Subcutaneous adipose tissue (tissue), 4 donors: ENCODE data around the gene TSPAN3. TPM values are rescaled to one million over a fixed set of nuclear protein-coding genes. Genes with fewer than 3 reads are reported as not detected.

Source experiments
- CTCF ChIP-seq: fragments of 450-650 bp; IDR thresholded peaks from one replicate; pipeline ENCODE4 v1.5.1; 2016; ENCODE audit warnings: low read depth, mild to moderate bottlenecking, control low read depth, antibody characterized with exemption, moderate library complexity
- total RNA-seq, 4 donors: library from RNA; depleted of rRNA; stranded (reverse); fragments of >200 nt; gene quantifications; one replicate each; pipeline ENCODE4 v1.1.0, GENCODE V29; 2016

The TSPAN3 gene
- total RNA-seq, 4 donors from 2014 or later: 274 to 484 (median 372) TPM

- TF ChIP-seq CTCF: no peak
Observed at GRCh38 chr15:77107531-77108355, 36.8 kb upstream of the TSPAN3 start.

- TF ChIP-seq CTCF: no peak
Observed at GRCh38 chr15:77107068-77107467, 36.2 kb upstream of the TSPAN3 start.

GRCh38 chr15:77104155-77104554, 33.2 kb upstream of the TSPAN3 start:
- no peak for TF ChIP-seq CTCF

GRCh38 chr15:77099741-77100463, 29.0 kb upstream of the TSPAN3 start:
- no peak for TF ChIP-seq CTCF

GRCh38 chr15:77098572-77098971, 27.7 kb upstream of the TSPAN3 start:
- no peak for TF ChIP-seq CTCF

- TF ChIP-seq CTCF: no peak
Observed at GRCh38 chr15:77097921-77098320, 27.0 kb upstream of the TSPAN3 start.

- TF ChIP-seq CTCF: no peak
Observed at GRCh38 chr15:77097248-77097721, 26.4 kb upstream of the TSPAN3 start.
